ENCODE data around the gene RANGAP1.

GRCh38 chr22:41215409-41215808 is 70.6 kb downstream of the RANGAP1 start:
- TF ChIP-seq CTCF (IDR thresholded peaks at IDR 0.05) (no peak), POLR2A (IDR thresholded peaks at IDR 0.05) (no peak)

Measured in right lobe of liver (tissue), 4 donors.